T-helper 9 cell (primary cell): ENCODE measurements around the gene CDK6.

Experiments used
- DNase-seq: peaks from one replicate; pipeline ENCODE4 v3.0.0-alpha.2; 2020

CDK6 gene

GRCh38 chr7:92639966-92640365, 196.4 kb downstream of the CDK6 start:
- no peak for DNase-seq

GRCh38 chr7:92639213-92639896, 197.0 kb downstream of the CDK6 start:
- no peak for DNase-seq

GRCh38 chr7:92636018-92636560, 200.3 kb downstream of the CDK6 start:
- no peak for DNase-seq

GRCh38 chr7:92635538-92635937, 200.8 kb downstream of the CDK6 start:
- DNase-seq: no peak

- DNase-seq: no peak
Observed at GRCh38 chr7:92634924-92635519, 201.4 kb downstream of the CDK6 start.

- DNase-seq: no peak
Observed at GRCh38 chr7:92634205-92634604, 202.2 kb downstream of the CDK6 start.

GRCh38 chr7:92633211-92633906, 203.0 kb downstream of the CDK6 start:
- no peak for DNase-seq

GRCh38 chr7:92632791-92633190, 203.6 kb downstream of the CDK6 start:
- no peak for DNase-seq

- no peak for DNase-seq
Observed at GRCh38 chr7:92631850-92632487, 204.4 kb downstream of the CDK6 start.

- no peak for DNase-seq
Observed at GRCh38 chr7:92631067-92631849, 205.1 kb downstream of the CDK6 start.

- DNase-seq: no peak
Observed at GRCh38 chr7:92629779-92630178, 206.6 kb downstream of the CDK6 start.

- no peak for DNase-seq
Observed at GRCh38 chr7:92627956-92628355, 208.4 kb downstream of the CDK6 start.

- no peak for DNase-seq
Observed at GRCh38 chr7:92626281-92626809, 210.0 kb downstream of the CDK6 start.

- DNase-seq: no peak
Observed at GRCh38 chr7:92625617-92626016, 210.8 kb downstream of the CDK6 start.

GRCh38 chr7:92624298-92624996, 211.9 kb downstream of the CDK6 start:
- DNase-seq: no peak

- no peak for DNase-seq
Observed at GRCh38 chr7:92623544-92623943, 212.8 kb downstream of the CDK6 start.

GRCh38 chr7:92622685-92623084, 213.7 kb downstream of the CDK6 start:
- no peak for DNase-seq

- no peak for DNase-seq
Observed at GRCh38 chr7:92622030-92622429, 214.3 kb downstream of the CDK6 start.

- no peak for DNase-seq
Observed at GRCh38 chr7:92621561-92622023, 214.8 kb downstream of the CDK6 start.

GRCh38 chr7:92621026-92621540, 215.3 kb downstream of the CDK6 start:
- peak; percentile 66 for DNase-seq

GRCh38 chr7:92615861-92616260, 220.5 kb downstream of the CDK6 start:
- DNase-seq: no peak
